Small intestine (tissue), 7 donors: Measurements from ENCODE around the gene OPA3. TPM values are rescaled to one million over a fixed set of nuclear protein-coding genes. Genes with fewer than 3 reads are reported as not detected.
"Not testable (repeated sequence)": the region's sequence is repeated elsewhere in the genome, so short reads cannot be mapped to it uniquely, and the experiment has no call there.

Experiments
- DNase-seq, 2 donors: peaks; one replicate each; pipeline versions ENCODE4 v3.0.0 to v3.0.0-alpha.2; 2013
- FAIRE-seq: peaks from 2 replicates; lab custom pipeline; 2012; peaks lifted over from hg19 to GRCh38; lab: Jason Lieb, UNC
- H3K27ac ChIP-seq, 3 donors: one replicate each; pipeline ENCODE4 v1.5.1; 2013; ENCODE audit warnings: low read length in 2 of 3, mild to moderate bottlenecking in 2 of 3, control low read depth in 1 of 3, inconsistent platforms in 1 of 3, low read depth in 1 of 3, moderate library complexity in 1 of 3
- H3K27me3 ChIP-seq, 3 donors: one replicate each; pipeline ENCODE4 v1.6.1; 2013; ENCODE audit warnings: low read length in 3 of 3, inconsistent platforms in 1 of 3; ENCODE audit not compliant: control insufficient read depth in 3 of 3, insufficient read depth in 3 of 3
- H3K36me3 ChIP-seq, 3 donors: one replicate each; pipeline ENCODE4 v1.6.1; 2013; ENCODE audit warnings: low read length in 3 of 3, inconsistent platforms in 1 of 3, low read depth in 1 of 3, mild to moderate bottlenecking in 1 of 3, moderate library complexity in 1 of 3; ENCODE audit not compliant: control insufficient read depth in 3 of 3, insufficient read depth in 2 of 3
- H3K4me1 ChIP-seq, 3 donors: one replicate each; pipeline ENCODE4 v1.6.1; 2013; ENCODE audit warnings: low read length in 2 of 3, inconsistent platforms in 1 of 3, low read depth in 1 of 3, mild to moderate bottlenecking in 1 of 3, moderate library complexity in 1 of 3; ENCODE audit not compliant: control insufficient read depth in 3 of 3, insufficient read depth in 2 of 3
- H3K4me3 ChIP-seq, 3 donors: one replicate each; pipeline ENCODE4 v1.5.1; 2013; ENCODE audit warnings: low read length in 3 of 3, control low read depth in 1 of 3, inconsistent platforms in 1 of 3, low read depth in 1 of 3, mild to moderate bottlenecking in 1 of 3, moderate library complexity in 1 of 3
- H3K9me3 ChIP-seq, 2 donors: one replicate each; pipeline ENCODE4 v1.6.1; 2013; ENCODE audit warnings: low read depth in 1 of 2, low read length in 1 of 2; ENCODE audit not compliant: control insufficient read depth in 2 of 2, insufficient read depth in 1 of 2
- WGBS, 3 donors: extraction: QIAGEN DNeasy Blood & Tissue Kit; methylation state at CpG; one replicate each; pipeline ENCODE4 v1.1.7; 2013; 5-methylcytosine and 5-hydroxymethylcytosine counted together
- polyA plus RNA-seq, 4 donors: library from polyadenylated mRNA; stranded (reverse) in 3 of 4; unstranded in 1 of 4; fragments of 200-250 nt in 3 of 4; fragments of 120-200 nt in 1 of 4; gene quantifications; one replicate each; pipeline versions ENCODE4 v1.2.1 to v1.2.3, GENCODE V29; 2013
- donor health status: healthy with polysubstance abuse.
- donor health status: control.
- donor health status: control.
- donor health status: Bipolar disorder and iron deficiency.
- donor health status: healthy.

OPA3 gene
- polyA plus RNA-seq, 4 donors, result 4.5 to 9.4 (median 6.4) TPM

GRCh38 chr19:45511074-45511473, 73.5 kb downstream of the OPA3 start:
- Histone ChIP-seq H3K27me3 (no peaks in the 10 kb centered on the region), H3K4me1 (peaks cover 4 to 30% (median 16%) of the 10 kb centered on the region in 3 donors), H3K36me3 (peaks cover 0 to 41% (median 0%) of the 10 kb centered on the region in 3 donors), H3K4me3 (no peak overlapping the region), H3K27ac (no peak overlapping the region), H3K9me3 (no peaks in the 10 kb centered on the region)
- FAIRE-seq, result no peak
- 84 to 86% (median 85%) methylated on average over 5 of the region's 5 CpGs for WGBS, 3 donors
- DNase-seq, result no peak

GRCh38 chr19:45510352-45510751, 74.2 kb downstream of the OPA3 start:
- H3K9me3 ChIP-seq, H3K27me3 ChIP-seq, FAIRE-seq, H3K4me3 ChIP-seq, DNase-seq, H3K27ac ChIP-seq: not testable (repeated sequence)
- Histone ChIP-seq H3K4me1 (peaks cover 4 to 31% (median 16%) of the 10 kb centered on the region in 3 donors), H3K36me3 (peaks cover 0 to 33% (median 0%) of the 10 kb centered on the region in 3 donors)
- 72 to 80% (median 79%) methylated on average over 11 of the region's 11 CpGs for WGBS, 3 donors

DNA sequence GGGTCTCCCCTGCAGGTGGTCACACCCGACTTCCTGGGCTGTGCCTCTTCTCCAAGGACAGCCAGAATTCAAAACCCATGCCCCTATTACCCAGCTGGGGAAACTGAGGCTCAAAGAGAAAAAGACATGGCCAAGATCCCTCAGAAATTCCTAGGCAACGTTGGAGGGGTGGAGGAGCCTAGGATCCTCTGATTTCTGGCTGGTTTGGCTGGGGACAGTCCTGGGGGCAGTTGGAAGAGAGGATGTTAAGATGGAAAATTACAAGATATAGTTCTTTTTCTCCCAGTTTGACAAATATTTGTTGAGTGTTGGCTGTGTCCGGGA, 74.9 kb downstream of the OPA3 start:
- no peak for DNase-seq
- H3K9me3 ChIP-seq, result no peaks in the 10 kb centered on the region
- peak overlapping the region; percentile 41 to 98 (median 88) for H3K4me3 ChIP-seq
- peak overlapping the region; percentile 75 to 93 (median 85) for H3K27ac ChIP-seq
- WGBS, 3 donors, result 13 to 18% (median 13%) methylated on average over 3 of the region's 3 CpGs
- H3K27me3 ChIP-seq, result no peaks in the 10 kb centered on the region
- peaks cover 0 to 24% (median 9%) of the 10 kb centered on the region in 3 donors for H3K4me1 ChIP-seq
- no peak for FAIRE-seq
- H3K36me3 ChIP-seq, result peaks cover 0 to 28% (median 0%) of the 10 kb centered on the region in 3 donors

GRCh38 chr19:45508861-45509691, 75.5 kb downstream of the OPA3 start:
- FAIRE-seq (no peak), DNase-seq (peak; percentile 60)
- Histone ChIP-seq H3K4me1 (peaks cover 0 to 19% (median 4%) of the 10 kb centered on the region in 3 donors), H3K27ac (peak overlapping the region; percentile 85 to 94 (median 93)), H3K9me3 (no peaks in the 10 kb centered on the region), H3K27me3 (no peaks in the 10 kb centered on the region), H3K4me3 (peak overlapping the region; percentile 88 to 100 (median 98)), H3K36me3 (peaks cover 0 to 22% (median 0%) of the 10 kb centered on the region in 3 donors)
- WGBS, 3 donors, result 1 to 5% (median 2%) methylated on average over 19 to 28 of the region's 28 CpGs

DNA sequence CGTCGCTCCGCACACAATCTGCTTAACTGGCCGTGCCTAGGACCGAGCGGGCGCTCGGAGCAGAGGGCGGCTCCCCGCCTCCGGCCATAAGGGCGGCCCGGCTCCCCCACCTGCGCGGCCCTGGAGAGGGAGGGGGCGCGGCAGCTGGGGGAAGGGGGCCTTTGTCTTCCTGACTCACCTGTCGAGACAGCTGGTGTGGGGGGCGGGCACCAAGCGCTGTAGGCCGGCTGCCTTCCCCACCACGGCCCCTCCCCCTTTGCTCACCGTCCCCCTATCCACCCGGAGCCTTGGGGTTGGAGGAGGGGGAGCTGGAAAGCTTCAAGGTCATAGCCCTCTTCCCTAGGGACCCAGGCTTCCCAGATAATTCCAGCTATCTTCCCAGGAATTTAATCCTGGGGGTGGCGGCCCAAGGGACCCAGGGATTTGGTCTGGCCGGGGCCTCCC, 76.2 kb downstream of the OPA3 start:
- peak overlapping the region; percentile 88 to 100 (median 98) for H3K4me3 ChIP-seq
- peaks cover 0 to 13% (median 2%) of the 10 kb centered on the region in 3 donors for H3K4me1 ChIP-seq
- DNase-seq (peak; percentile 58 to 86), FAIRE-seq (no peak)
- peak overlapping the region; percentile 93 to 94 (median 94) for H3K27ac ChIP-seq
- no peaks in the 10 kb centered on the region for H3K9me3 ChIP-seq
- WGBS, 3 donors, result 0 to 1% (median 0%) methylated on average over 17 to 26 of the region's 26 CpGs
- peaks cover 0 to 20% (median 0%) of the 10 kb centered on the region in 3 donors for H3K36me3 ChIP-seq
- no peaks in the 10 kb centered on the region for H3K27me3 ChIP-seq

- 0% methylated on average over 21 to 22 of the region's 22 CpGs for WGBS, 3 donors
- Histone ChIP-seq H3K4me1 (peaks cover 0 to 13% (median 0%) of the 10 kb centered on the region in 3 donors), H3K36me3 (peaks cover 0 to 17% (median 0%) of the 10 kb centered on the region in 3 donors), H3K27me3 (no peaks in the 10 kb centered on the region), H3K4me3 (peak overlapping the region; percentile 88 to 100 (median 98)), H3K27ac (peak overlapping the region; percentile 93 to 94 (median 94)), H3K9me3 (no peaks in the 10 kb centered on the region)
- DNase-seq (peak in 1 of 2 donors; percentile 32), FAIRE-seq (no peak)
Observed at GRCh38 chr19:45507872-45508416, 76.7 kb downstream of the OPA3 start.

DNA sequence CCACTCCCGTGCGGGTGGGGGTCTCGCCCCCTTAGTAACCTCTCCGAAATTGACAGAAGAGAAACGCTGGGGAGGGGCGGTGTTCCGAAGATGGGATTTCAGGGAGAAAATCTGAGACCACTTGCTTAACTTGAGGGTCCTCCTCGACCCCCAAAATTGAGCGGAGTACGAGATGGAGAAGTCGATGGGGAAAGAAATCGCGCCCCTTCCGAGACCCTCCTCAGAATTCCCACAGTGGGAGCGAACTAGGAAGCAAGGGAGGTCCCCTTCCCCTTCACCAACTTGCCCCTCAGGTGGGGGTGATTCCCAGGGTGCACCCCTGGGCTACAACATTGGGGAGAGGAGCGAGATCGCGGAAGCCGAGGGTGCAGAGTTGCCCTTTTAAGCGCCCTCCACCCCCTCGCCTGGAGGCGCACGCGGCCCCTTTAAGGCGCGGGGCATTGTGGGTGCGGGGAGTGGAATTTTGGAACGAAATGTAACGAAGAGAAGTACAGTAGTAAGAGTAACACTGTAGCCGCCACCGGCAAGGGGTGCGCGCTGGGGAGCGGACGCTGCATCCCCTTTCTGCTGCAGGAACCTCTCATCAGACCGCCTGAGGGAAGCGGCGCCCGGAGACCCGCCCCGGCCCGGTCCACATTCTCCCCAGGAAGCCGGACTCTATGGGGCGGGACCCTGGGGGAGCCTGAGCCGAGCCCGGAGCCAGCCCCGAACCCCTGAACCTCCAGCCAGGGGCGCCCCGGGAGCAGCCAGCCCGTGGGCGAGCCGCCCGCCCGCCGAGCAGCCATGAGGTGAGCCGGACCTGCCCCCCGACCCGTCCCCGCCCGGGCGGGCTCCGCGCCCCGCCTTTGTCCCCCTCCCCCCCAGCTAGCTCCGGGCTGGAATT, 77.4 kb downstream of the OPA3 start, which contains the start of gene VASP:
Gene VASP, plus strand, starts transcription at position 491 of the 883 bp plus-strand sequence. Its CDS starts 293 bp downstream, at position 784.
- DNase-seq, result peak; percentile 92
- Histone ChIP-seq H3K4me1 (peaks cover 0 to 13% (median 0%) of the 10 kb centered on the region in 3 donors), H3K4me3 (peak within 1 kb of the TSS; percentile 88 to 100 (median 98)), H3K27me3 (no peaks in the 10 kb centered on the region), H3K9me3 (no peaks in the 10 kb centered on the region), H3K36me3 (peaks cover 0 to 15% (median 0%) of the 10 kb centered on the region in 3 donors), H3K27ac (peak within 1 kb of the TSS; percentile 93 to 96 (median 94))
- WGBS, 3 donors, result 0 to 1% (median 0%) methylated on average over 40 to 65 of the region's 65 CpGs
- no peak for FAIRE-seq
